HG03064 (cell line): ENCODE data around the gene RTL3.
"Not testable (repeated sequence)": the region's sequence is repeated elsewhere in the genome, so short reads cannot be mapped to it uniquely, and the experiment has no call there.

Experiments used
- ATAC-seq: cut with Tn5 transposase; IDR thresholded peaks from one replicate; pipeline ENCODE4 v1.9.1; 2021; ENCODE audit warnings: low read depth; ENCODE audit not compliant: unreplicated experiment

Gene RTL3

GRCh38 chrX:78658845-78659744 lies at the start of gene RTL3:
RTL3 (minus strand) TSS chrX:78659328; CDS start chrX:78658420, 908 bp downstream.
- ATAC-seq, result no peak

- ATAC-seq, result no peak
These were observed 49.7 kb upstream of the RTL3 start for GRCh38 chrX:78708816-78709215.

GRCh38 chrX:78708262-78708661 lies 49.1 kb upstream of the RTL3 start:
- no peak for ATAC-seq

- ATAC-seq, result no peak
These were observed 46.9 kb upstream of the RTL3 start for GRCh38 chrX:78706071-78706470.

GRCh38 chrX:78693536-78693935 lies 34.4 kb upstream of the RTL3 start:
- ATAC-seq, result no peak

GRCh38 chrX:78693012-78693411 lies 33.9 kb upstream of the RTL3 start:
- no peak for ATAC-seq

GRCh38 chrX:78687586-78687985 lies 28.5 kb upstream of the RTL3 start:
- ATAC-seq, result peak; percentile 88

GRCh38 chrX:78673246-78673645 lies 14.1 kb upstream of the RTL3 start:
- no peak for ATAC-seq

- no peak for ATAC-seq
These were observed 6.2 kb upstream of the RTL3 start for GRCh38 chrX:78665342-78665741.

GRCh38 chrX:78661836-78662235 lies 2.7 kb upstream of the RTL3 start:
- no peak for ATAC-seq

- no peak for ATAC-seq
These were observed 827 bp upstream of the RTL3 start for GRCh38 chrX:78659955-78660354.

GRCh38 chrX:78658414-78658813 lies 714 bp downstream of the RTL3 start:
- no peak for ATAC-seq

- ATAC-seq, result no peak
These were observed 3.5 kb downstream of the RTL3 start for GRCh38 chrX:78655642-78656041.

GRCh38 chrX:78653118-78653822 lies 5.9 kb downstream of the RTL3 start:
- ATAC-seq, result peak; percentile 44

GRCh38 chrX:78650906-78651437 lies 8.2 kb downstream of the RTL3 start:
- peak; percentile 83 for ATAC-seq

- no peak for ATAC-seq
These were observed 15.3 kb downstream of the RTL3 start for GRCh38 chrX:78643874-78644273.

GRCh38 chrX:78643096-78643495 lies 16.0 kb downstream of the RTL3 start:
- ATAC-seq, result no peak

GRCh38 chrX:78636096-78636495 lies 23.0 kb downstream of the RTL3 start:
- ATAC-seq, result not testable (repeated sequence)

GRCh38 chrX:78624962-78625909 lies 33.9 kb downstream of the RTL3 start:
- no peak for ATAC-seq

- ATAC-seq, result no peak
These were observed 34.7 kb downstream of the RTL3 start for GRCh38 chrX:78624426-78624825.
